Thymus (tissue), 11 donors: Measurements from ENCODE around the gene ADM5. TPM values are rescaled to one million over a fixed set of nuclear protein-coding genes. Genes with fewer than 3 reads are reported as not detected.

ENCODE experiments used
- DNase-seq, 9 donors: peaks; one replicate each; pipeline ENCODE4 v3.0.0-alpha.2; 2013; ENCODE audit warnings: low spot score in 9 of 9, low read depth in 6 of 9, missing footprints in 1 of 9
- H3K27ac ChIP-seq, 2 donors: one replicate each; pipeline ENCODE4 v1.5.1; 2013; ENCODE audit warnings: control low read depth in 1 of 2, low read depth in 1 of 2, low read length in 1 of 2, mild to moderate bottlenecking in 1 of 2, moderate library complexity in 1 of 2
- H3K27me3 ChIP-seq, 2 donors: one replicate each; pipeline ENCODE4 v1.5.1; 2013; ENCODE audit warnings: low read length in 1 of 2; ENCODE audit not compliant: control insufficient read depth in 2 of 2, insufficient read depth in 1 of 2
- H3K36me3 ChIP-seq, 2 donors: one replicate each; pipeline ENCODE4 v1.5.1; 2013; ENCODE audit warnings: low read length in 1 of 2, mild to moderate bottlenecking in 1 of 2, moderate library complexity in 1 of 2; ENCODE audit not compliant: control insufficient read depth in 2 of 2, insufficient read depth in 2 of 2
- H3K4me1 ChIP-seq, 2 donors: one replicate each; pipeline ENCODE4 v1.5.1; 2013; ENCODE audit warnings: low read length in 2 of 2; ENCODE audit not compliant: control insufficient read depth in 2 of 2, insufficient read depth in 2 of 2
- H3K4me3 ChIP-seq, 2 donors: one replicate each; pipeline ENCODE4 v1.5.1; 2013; ENCODE audit warnings: low read length in 2 of 2, control low read depth in 1 of 2, mild to moderate bottlenecking in 1 of 2
- H3K9me3 ChIP-seq, 2 donors: one replicate each; pipeline ENCODE4 v1.5.1; 2013; ENCODE audit warnings: low read length in 1 of 2, mild to moderate bottlenecking in 1 of 2; ENCODE audit not compliant: control insufficient read depth in 2 of 2, insufficient read depth in 1 of 2
- WGBS: extraction: QIAGEN DNeasy Blood & Tissue Kit; methylation state at CpG from one replicate; pipeline ENCODE4 v1.1.7; 2013; 5-methylcytosine and 5-hydroxymethylcytosine counted together
- polyA plus RNA-seq: library from polyadenylated mRNA; stranded (reverse); fragments of 200-250 nt; gene quantifications from one replicate; pipeline ENCODE4 v1.2.3, GENCODE V29; 2013
- total RNA-seq: library from RNA; stranded (reverse); fragments of 120-200 nt; gene quantifications from one replicate; pipeline ENCODE4 v1.2.4, GENCODE V29; 2013
- donor health status: healthy.

ADM5 gene
- total and polyA plus RNA-seq, 2 donors: 0.47 to 5.5 TPM

GRCh38 chr19:49677901-49678674, 11.3 kb upstream of the ADM5 start:
- H3K4me3 ChIP-seq: peak overlapping the region; percentile 91 to 99
- H3K9me3 ChIP-seq: no peaks in the 10 kb centered on the region
- peak overlapping the region; percentile 92 to 93 for H3K27ac ChIP-seq
- 10% methylated on average over 21 of the region's 21 CpGs for WGBS
- no peaks in the 10 kb centered on the region for H3K27me3 ChIP-seq
- H3K4me1 ChIP-seq: peaks cover 15 to 38% of the 10 kb centered on the region in 2 donors
- peak in 7 of 9 donors; percentile 44 to 83 (median 64) for DNase-seq
- peaks cover 19 to 20% of the 10 kb centered on the region in 2 donors for H3K36me3 ChIP-seq

- 90% methylated on average over 12 of the region's 12 CpGs for WGBS
- H3K4me1 ChIP-seq: peaks cover 15 to 38% of the 10 kb centered on the region in 2 donors
- no peak for DNase-seq
- H3K27me3 ChIP-seq: no peaks in the 10 kb centered on the region
- H3K9me3 ChIP-seq: no peaks in the 10 kb centered on the region
- H3K4me3 ChIP-seq: no peak overlapping the region
- no peak overlapping the region for H3K27ac ChIP-seq
- peaks cover 27 to 28% of the 10 kb centered on the region in 2 donors for H3K36me3 ChIP-seq
Observed at GRCh38 chr19:49678985-49679770, 10.2 kb upstream of the ADM5 start.

- whole genome bisulfite sequencing: 88% methylated on average over 10 of the region's 10 CpGs
- no peaks in the 10 kb centered on the region for H3K9me3 ChIP-seq
- peaks cover 34 to 35% of the 10 kb centered on the region in 2 donors for H3K36me3 ChIP-seq
- peak overlapping the region in 1 of 2 donors; percentile 26 for H3K27ac ChIP-seq
- peaks cover 15 to 38% of the 10 kb centered on the region in 2 donors for H3K4me1 ChIP-seq
- DNase-seq: no peak
- H3K27me3 ChIP-seq: no peaks in the 10 kb centered on the region
- H3K4me3 ChIP-seq: no peak overlapping the region
Observed at GRCh38 chr19:49679771-49680413, 9.5 kb upstream of the ADM5 start.

GRCh38 chr19:49680421-49681351, 8.7 kb upstream of the ADM5 start:
- H3K36me3 ChIP-seq: peaks cover 41 to 43% of the 10 kb centered on the region in 2 donors
- H3K4me3 ChIP-seq: peak overlapping the region in 1 of 2 donors; percentile 20
- peak; percentile 63 to 96 (median 82) for DNase-seq

GRCh38 chr19:49681830-49682229, 7.6 kb upstream of the ADM5 start:
- Histone ChIP-seq H3K4me1 (peaks cover 11 to 32% of the 10 kb centered on the region in 2 donors), H3K4me3 (no peak overlapping the region), H3K36me3 (peaks cover 50 to 53% of the 10 kb centered on the region in 2 donors), H3K27me3 (no peaks in the 10 kb centered on the region), H3K9me3 (no peaks in the 10 kb centered on the region), H3K27ac (no peak overlapping the region)
- DNase-seq: no peak
- WGBS: 98% methylated on average over 19 of the region's 19 CpGs

More at GRCh38 chr19:49680421-49681351, 8.7 kb upstream of the ADM5 start:
- Histone ChIP-seq H3K27me3 (no peaks in the 10 kb centered on the region), H3K9me3 (no peaks in the 10 kb centered on the region), H3K27ac (peak overlapping the region; percentile 26 to 56), H3K4me1 (peaks cover 15 to 38% of the 10 kb centered on the region in 2 donors)
- WGBS: 44% methylated on average over 40 of the region's 40 CpGs

- peaks cover 11 to 32% of the 10 kb centered on the region in 2 donors for H3K4me1 ChIP-seq
- H3K27me3 ChIP-seq: no peaks in the 10 kb centered on the region
- DNase-seq: no peak
- 96% methylated on average over 8 of the region's 8 CpGs for WGBS
- H3K4me3 ChIP-seq: no peak overlapping the region
- no peaks in the 10 kb centered on the region for H3K9me3 ChIP-seq
- peaks cover 53 to 55% of the 10 kb centered on the region in 2 donors for H3K36me3 ChIP-seq
- H3K27ac ChIP-seq: no peak overlapping the region
Observed at GRCh38 chr19:49682274-49682673, 7.1 kb upstream of the ADM5 start.

GRCh38 chr19:49683814-49684250, 5.6 kb upstream of the ADM5 start:
- Histone ChIP-seq H3K36me3 (peaks cover 56 to 60% of the 10 kb centered on the region in 2 donors), H3K4me3 (no peak overlapping the region), H3K27ac (no peak overlapping the region), H3K27me3 (peaks cover 0 to 3% of the 10 kb centered on the region in 2 donors), H3K4me1 (peaks cover 5 to 21% of the 10 kb centered on the region in 2 donors), H3K9me3 (no peaks in the 10 kb centered on the region)
- no peak for DNase-seq
- 97% methylated on average over 18 of the region's 18 CpGs for WGBS
